Right atrium auricular region (tissue), 2 donors: ENCODE results near the gene PGGHG. TPM values are rescaled to one million over a fixed set of nuclear protein-coding genes. Genes with fewer than 3 reads are reported as not detected.

Experiments used
- DNase-seq: peaks from one replicate; pipeline ENCODE4 v3.0.0-alpha.2; 2019; ENCODE audit warnings: low spot score
- H3K27ac ChIP-seq, 2 donors: fragments of 200-600 bp; sonication (generic); 1 replicate in 1 of 2; 2 replicates in 1 of 2; pipeline ENCODE4 v1.5.1; 2016 to 2019
- H3K27me3 ChIP-seq, 2 donors: fragments of 200-600 bp; sonication (generic); one replicate each; pipeline versions ENCODE4 v1.5.1 to v1.6.0; 2017 to 2019
- H3K36me3 ChIP-seq: fragments of 200-600 bp; sonication (generic); one replicate; pipeline ENCODE4 v1.5.1; 2016
- H3K4me1 ChIP-seq, 2 donors: fragments of 200-600 bp; sonication (generic); one replicate each; pipeline versions ENCODE4 v1.5.1 to v1.6.0; 2017 to 2019
- H3K4me3 ChIP-seq, 2 donors: fragments of 200-600 bp; sonication (generic); 1 replicate in 1 of 2; 2 replicates in 1 of 2; pipeline ENCODE4 v1.5.1; 2017 to 2019; ENCODE audit warnings: mild to moderate bottlenecking in 1 of 2, moderate library complexity in 1 of 2
- H3K9me3 ChIP-seq, 2 donors: fragments of 200-600 bp; sonication (generic); one replicate each; pipeline ENCODE4 v1.5.1; 2019
- total RNA-seq, 2 donors: library from RNA; depleted of rRNA; stranded (reverse); fragments of >200 nt; gene quantifications; one replicate each; pipeline ENCODE4 v1.1.0, GENCODE V29; 2016
- TF ChIP-seq, protein P1 (sequence below), 2 donors: fragments of 200-600 bp; sonication (generic); IDR thresholded peaks; one replicate each; pipeline ENCODE4 v1.5.1; 2019; ENCODE audit warnings: antibody characterized with exemption in 2 of 2

The PGGHG gene
- total RNA-seq, 2 donors from 2014 or later = 4.9 to 9.4 TPM

DNA sequence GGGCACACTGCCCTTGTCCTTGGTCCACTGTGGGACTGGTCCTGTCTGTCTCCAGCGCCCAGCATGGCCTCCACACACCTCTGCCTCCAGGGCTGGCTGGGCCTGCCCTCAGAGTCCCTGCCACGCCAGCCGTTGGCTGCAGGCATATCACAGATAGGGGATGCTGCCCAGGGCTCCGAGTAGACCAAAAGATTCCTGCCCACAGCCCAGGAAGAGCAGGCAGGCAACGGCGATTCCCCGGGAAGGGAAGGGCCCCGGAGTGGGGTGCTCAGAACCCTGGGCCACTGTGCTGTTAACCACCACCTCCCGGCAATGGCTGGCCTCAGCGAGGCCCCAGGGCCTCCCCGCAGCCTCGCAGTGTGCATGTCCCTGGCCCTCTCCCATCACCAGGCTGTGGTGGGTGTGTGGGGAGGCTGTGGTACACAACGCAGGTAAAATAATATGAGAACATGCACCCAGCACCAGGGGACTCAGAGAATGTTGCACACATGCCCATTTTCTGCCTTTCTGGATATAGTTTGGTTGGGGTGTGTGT lies 8.2 kb downstream of the PGGHG start:
- no peaks in the 10 kb centered on the region for H3K9me3 ChIP-seq
- H3K4me1 ChIP-seq = peaks cover 0 to 7% of the 10 kb centered on the region in 2 donors
- H3K4me3 ChIP-seq = no peak overlapping the region
- H3K27ac ChIP-seq = no peak overlapping the region
- TF ChIP-seq, protein P1, sequence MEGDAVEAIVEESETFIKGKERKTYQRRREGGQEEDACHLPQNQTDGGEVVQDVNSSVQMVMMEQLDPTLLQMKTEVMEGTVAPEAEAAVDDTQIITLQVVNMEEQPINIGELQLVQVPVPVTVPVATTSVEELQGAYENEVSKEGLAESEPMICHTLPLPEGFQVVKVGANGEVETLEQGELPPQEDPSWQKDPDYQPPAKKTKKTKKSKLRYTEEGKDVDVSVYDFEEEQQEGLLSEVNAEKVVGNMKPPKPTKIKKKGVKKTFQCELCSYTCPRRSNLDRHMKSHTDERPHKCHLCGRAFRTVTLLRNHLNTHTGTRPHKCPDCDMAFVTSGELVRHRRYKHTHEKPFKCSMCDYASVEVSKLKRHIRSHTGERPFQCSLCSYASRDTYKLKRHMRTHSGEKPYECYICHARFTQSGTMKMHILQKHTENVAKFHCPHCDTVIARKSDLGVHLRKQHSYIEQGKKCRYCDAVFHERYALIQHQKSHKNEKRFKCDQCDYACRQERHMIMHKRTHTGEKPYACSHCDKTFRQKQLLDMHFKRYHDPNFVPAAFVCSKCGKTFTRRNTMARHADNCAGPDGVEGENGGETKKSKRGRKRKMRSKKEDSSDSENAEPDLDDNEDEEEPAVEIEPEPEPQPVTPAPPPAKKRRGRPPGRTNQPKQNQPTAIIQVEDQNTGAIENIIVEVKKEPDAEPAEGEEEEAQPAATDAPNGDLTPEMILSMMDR (IDR thresholded peaks at IDR 0.05) = no peak
- peaks cover 0 to 9% of the 10 kb centered on the region in 2 donors for H3K27me3 ChIP-seq
- no peaks in the 10 kb centered on the region for H3K36me3 ChIP-seq
- DNase-seq = no peak

DNA sequence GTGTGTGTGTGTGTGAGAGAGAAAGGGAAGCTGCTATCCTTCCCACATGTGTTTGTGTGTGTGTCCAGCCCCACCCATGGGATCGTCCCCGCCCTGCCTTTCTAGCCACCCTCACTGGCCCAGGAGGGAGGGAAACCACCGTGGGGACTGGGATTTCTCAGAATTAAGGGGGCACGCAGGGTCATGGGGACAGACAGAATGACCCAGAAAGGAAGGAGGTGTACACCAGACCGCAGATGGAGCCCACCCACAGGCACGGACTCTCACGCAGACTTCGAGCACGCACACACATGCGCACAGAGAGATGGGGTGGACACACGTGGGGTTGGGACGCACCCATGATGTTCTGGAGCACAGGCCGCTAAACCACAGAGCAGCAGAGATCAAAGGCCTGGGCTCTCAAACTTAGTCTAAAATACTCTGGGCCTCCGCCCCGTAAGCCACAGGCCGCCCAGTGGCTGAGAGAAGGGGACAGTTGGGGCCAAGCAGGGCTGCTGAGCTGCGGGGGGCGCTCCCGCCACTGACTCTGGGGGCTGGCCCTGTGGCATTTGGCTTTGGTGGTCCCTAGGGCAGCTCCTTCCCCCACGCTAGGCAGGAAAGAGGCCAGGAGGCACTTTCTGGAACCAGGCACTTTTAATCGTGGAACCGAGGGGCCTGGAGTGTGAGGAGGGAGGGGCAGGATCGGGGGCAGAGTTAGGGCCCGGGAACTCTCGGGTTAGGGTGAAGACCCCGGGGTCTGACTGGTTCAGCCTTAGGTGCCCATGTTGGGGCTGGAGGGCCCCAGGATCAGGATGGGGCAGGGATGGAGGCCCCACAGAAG lies 8.9 kb downstream of the PGGHG start:
- Histone ChIP-seq H3K27ac (no peak overlapping the region), H3K27me3 (peaks cover 0 to 9% of the 10 kb centered on the region in 2 donors), H3K4me1 (peaks cover 0 to 7% of the 10 kb centered on the region in 2 donors), H3K9me3 (no peaks in the 10 kb centered on the region), H3K36me3 (no peaks in the 10 kb centered on the region), H3K4me3 (no peak overlapping the region)
- TF ChIP-seq, protein P1 (IDR thresholded peaks at IDR 0.05) = no peak
- no peak for DNase-seq

DNA sequence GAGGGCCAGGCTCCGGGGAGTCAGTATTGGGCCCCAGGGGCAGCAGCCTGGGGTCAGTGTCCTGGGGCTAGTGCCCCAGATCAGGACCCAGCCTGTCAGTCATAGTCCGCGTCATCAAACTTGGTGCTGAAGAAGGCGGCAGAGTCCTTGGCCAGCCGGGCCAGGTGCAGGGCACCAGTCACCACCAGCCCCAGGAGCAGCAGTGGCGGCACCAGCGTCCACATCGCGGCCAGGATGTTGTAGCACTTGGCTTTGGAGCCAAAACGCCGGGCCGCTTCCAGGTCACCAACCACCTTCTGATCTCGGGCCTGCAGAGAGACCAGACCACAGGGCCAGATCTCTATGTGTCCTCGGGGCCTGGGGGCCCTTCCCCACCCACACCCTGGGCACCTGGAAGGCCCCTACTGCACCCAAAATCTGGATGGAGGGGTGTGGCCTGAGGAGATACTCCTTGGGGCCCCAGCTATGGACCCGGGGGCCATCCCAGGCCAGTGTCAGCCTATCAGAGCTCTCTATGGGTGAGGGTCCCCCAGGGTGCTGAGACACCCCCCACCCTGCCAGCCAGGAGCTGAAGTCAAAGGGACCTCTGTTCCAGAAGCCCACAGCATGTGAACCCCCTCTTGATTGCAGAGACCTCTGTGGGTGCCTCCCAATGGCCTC lies 9.6 kb downstream of the PGGHG start:
- no peaks in the 10 kb centered on the region for H3K36me3 ChIP-seq
- peaks cover 0 to 7% of the 10 kb centered on the region in 2 donors for H3K4me1 ChIP-seq
- TF ChIP-seq, protein P1 (IDR thresholded peaks at IDR 0.05) = no peak
- peaks cover 0 to 9% of the 10 kb centered on the region in 2 donors for H3K27me3 ChIP-seq
- no peak overlapping the region for H3K27ac ChIP-seq
- no peak for DNase-seq
- no peaks in the 10 kb centered on the region for H3K9me3 ChIP-seq
- H3K4me3 ChIP-seq = no peak overlapping the region

DNA sequence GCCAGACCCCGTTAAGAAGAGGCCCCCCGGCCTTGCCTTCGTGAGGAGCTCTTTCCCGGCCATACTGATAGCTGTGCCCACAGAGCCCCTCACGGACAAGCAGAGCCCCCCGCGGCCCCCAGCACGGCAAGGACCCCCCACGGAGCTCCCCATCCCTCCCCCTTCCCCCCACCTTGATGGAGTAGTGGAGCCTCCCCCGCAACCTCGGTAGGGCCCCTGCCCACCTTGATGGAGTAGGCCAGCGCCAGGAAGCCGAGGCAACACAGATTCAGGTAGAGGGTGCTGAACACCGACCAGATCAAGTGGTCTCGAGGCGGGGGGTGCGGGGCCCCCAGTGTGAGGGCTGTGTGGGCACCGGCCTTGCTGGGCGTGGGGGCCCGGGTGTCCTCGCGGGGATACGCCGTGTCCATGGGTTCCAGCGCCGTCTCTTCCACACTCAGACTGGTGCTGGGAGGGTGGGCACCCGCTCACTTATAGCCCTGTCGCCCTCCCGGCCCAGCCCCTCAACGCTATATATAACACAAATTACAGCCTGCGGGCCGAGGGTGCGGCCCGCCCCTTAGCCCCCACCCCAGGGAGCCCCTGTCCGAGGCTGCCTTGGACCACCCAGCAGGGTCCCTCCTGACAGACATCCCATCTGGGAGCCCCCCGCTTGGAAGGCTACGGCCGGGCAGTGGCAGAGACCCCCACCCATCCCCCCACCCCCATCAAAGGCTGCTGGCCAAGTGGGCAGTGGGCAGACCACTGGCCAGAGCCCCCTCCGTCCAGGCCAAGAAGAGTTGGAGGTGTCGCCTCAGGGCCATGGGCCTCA lies 10.4 kb downstream of the PGGHG start, which contains the start of gene IFITM5:
Gene IFITM5 (minus strand): TSS at position 446 of the 811 bp plus-strand sequence. CDS start 36 bp downstream, at position 410.
- peaks cover 0 to 7% of the 10 kb centered on the region in 2 donors for H3K4me1 ChIP-seq
- peaks cover 0 to 9% of the 10 kb centered on the region in 2 donors for H3K27me3 ChIP-seq
- no peaks in the 10 kb centered on the region for H3K36me3 ChIP-seq
- H3K4me3 ChIP-seq = no peak within 1 kb of the TSS
- DNase-seq = no peak
- no peaks in the 10 kb centered on the region for H3K9me3 ChIP-seq
- H3K27ac ChIP-seq = no peak within 1 kb of the TSS
- TF ChIP-seq, protein P1 (IDR thresholded peaks at IDR 0.05) = no peak

DNA sequence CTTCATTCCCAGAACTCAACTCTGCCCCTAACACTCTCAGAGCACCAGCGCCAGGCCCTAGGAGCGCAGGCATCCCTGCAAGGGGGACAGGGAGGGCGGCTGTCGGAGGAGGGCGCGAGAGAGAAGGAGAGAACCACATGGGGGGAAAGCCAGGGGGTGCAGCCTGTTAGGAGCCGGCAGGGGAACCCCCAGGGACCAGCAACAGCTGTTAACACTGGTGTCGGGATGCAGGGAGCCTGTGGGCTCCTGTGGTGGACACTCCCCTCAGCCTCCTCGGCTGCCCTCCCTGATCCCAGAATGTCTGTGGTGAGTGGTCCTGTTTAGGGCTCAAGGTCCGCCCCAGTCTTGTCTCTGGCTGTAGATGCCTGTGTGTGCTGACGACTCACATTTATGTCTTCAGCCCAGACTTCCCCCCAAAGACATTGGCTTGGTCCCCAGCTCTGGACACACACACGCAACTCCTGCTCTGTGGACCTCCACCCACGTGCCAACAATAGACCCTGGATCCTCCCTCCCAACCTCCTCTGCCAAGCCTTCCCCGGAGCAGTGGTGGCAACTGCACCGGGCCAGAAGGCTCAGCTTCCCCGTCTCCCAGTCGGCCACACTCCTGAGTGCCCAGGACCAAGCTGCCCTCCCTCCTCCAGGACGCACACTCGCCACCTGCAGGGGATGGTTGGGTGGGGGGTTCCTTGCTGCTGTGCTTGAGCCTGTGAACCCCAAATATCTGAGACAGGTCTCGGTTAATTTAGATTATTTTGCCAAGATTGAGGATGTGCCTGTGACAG lies 11.2 kb downstream of the PGGHG start:
- H3K27ac ChIP-seq = no peak overlapping the region
- no peaks in the 10 kb centered on the region for H3K36me3 ChIP-seq
- H3K4me1 ChIP-seq = peaks cover 0 to 7% of the 10 kb centered on the region in 2 donors
- TF ChIP-seq, protein P1 (IDR thresholded peaks at IDR 0.05) = no peak
- H3K27me3 ChIP-seq = peaks cover 0 to 9% of the 10 kb centered on the region in 2 donors
- no peak overlapping the region for H3K4me3 ChIP-seq
- DNase-seq = no peak
- no peaks in the 10 kb centered on the region for H3K9me3 ChIP-seq
